H1 (cell line): Measurements from ENCODE around the gene DIP2C. TPM values are rescaled to one million over a fixed set of nuclear protein-coding genes. Genes with fewer than 3 reads are reported as not detected.
A peak's percentile ranks its signal among the peaks of the same experiment; 100 is the strongest.

Source experiments
- CTCF ChIA-PET: fragments of 300-600 bp; sonication (Branson Sonifier 250); formaldehyde crosslinking; loops from one replicate; lab custom pipeline; 2021; ENCODE audit not compliant: partially characterized antibody; lab: Charles Lee
- POLR2A ChIA-PET: fragments of 300-600 bp; sonication (Branson Sonifier 250); formaldehyde crosslinking; loops from one replicate; lab custom pipeline; 2021; ENCODE audit warnings: inconsistent platforms; ENCODE audit not compliant: partially characterized antibody; lab: Charles Lee
- DNase-seq, 2 experiments: peaks; one replicate each; pipeline versions ENCODE4 v3.0.0 to v3.0.0-alpha.2; 2010 to 2022; ENCODE audit warnings: low spot score in 2 of 2, low read depth in 1 of 2, mixed read lengths in 1 of 2
- FAIRE-seq: peaks from 2 replicates; lab custom pipeline; 2011; peaks lifted over from hg19 to GRCh38; lab: Jason Lieb, UNC
- H2AFZ ChIP-seq: 2 replicates; pipeline ENCODE4 v1.8.1; 2012; ENCODE audit warnings: low read length, inconsistent platforms
- H2AK5ac ChIP-seq: 2 replicates; pipeline ENCODE4 v1.6.1; 2013; ENCODE audit warnings: low read depth, low read length
- H2BK120ac ChIP-seq: replicated peaks from 2 replicates; pipeline ENCODE3; 2013; ENCODE audit warnings: low read depth, low read length, inconsistent platforms
- H2BK12ac ChIP-seq: 2 replicates; pipeline ENCODE4 v1.6.1; 2013; ENCODE audit warnings: low read depth, low read length
- H2BK15ac ChIP-seq: 2 replicates; pipeline ENCODE4 v1.6.1; 2013; ENCODE audit warnings: low read length
- H2BK20ac ChIP-seq: 2 replicates; pipeline ENCODE4 v1.6.1; 2013; ENCODE audit warnings: low read length
- H2BK5ac ChIP-seq: 2 replicates; pipeline ENCODE4 v1.6.1; 2013; ENCODE audit warnings: low read depth, low read length
- H3K14ac ChIP-seq: 2 replicates; pipeline ENCODE4 v1.6.1; 2013; ENCODE audit warnings: inconsistent platforms; ENCODE audit not compliant: insufficient read length
- H3K18ac ChIP-seq: 2 replicates; pipeline ENCODE4 v1.6.1; 2013; ENCODE audit warnings: low read length; ENCODE audit errors: extremely low read depth
- H3K23ac ChIP-seq: 2 replicates; pipeline ENCODE4 v1.6.1; 2013; ENCODE audit warnings: inconsistent platforms; ENCODE audit not compliant: insufficient read length
- H3K23me2 ChIP-seq: 2 replicates; pipeline ENCODE4 v1.6.1; 2013; ENCODE audit warnings: low read depth, low read length
- H3K27ac ChIP-seq: 2 replicates; pipeline ENCODE4 v1.6.1; 2011; ENCODE audit warnings: low read depth, low read length, inconsistent platforms
- H3K27me3 ChIP-seq, 4 experiments: replicated peaks in 1 of 4; 1 replicate in 1 of 4; 2 replicates in 3 of 4; pipeline versions ENCODE4 v1.6.1 to v1.8.1; 2011 to 2013; ENCODE audit warnings: low read length in 3 of 4, mild to moderate bottlenecking in 3 of 4, inconsistent platforms in 2 of 4, mixed read lengths in 2 of 4, moderate library complexity in 1 of 4; ENCODE audit not compliant: control insufficient read depth in 3 of 4, insufficient read depth in 3 of 4; ENCODE audit errors: extremely low read depth in 1 of 4
- H3K36me3 ChIP-seq, 4 experiments: 2 replicates each; pipeline versions ENCODE4 v1.6.1 to v1.8.1; 2011 to 2013; ENCODE audit warnings: mild to moderate bottlenecking in 4 of 4, low read length in 3 of 4, moderate library complexity in 2 of 4, control low read depth in 1 of 4, inconsistent platforms in 1 of 4; ENCODE audit not compliant: insufficient read depth in 4 of 4, control insufficient read depth in 2 of 4
- H3K4ac ChIP-seq: replicated peaks from 2 replicates; pipeline ENCODE3; 2013; ENCODE audit warnings: low read length, low read depth, mixed read lengths, inconsistent platforms; ENCODE audit not compliant: insufficient read length
- H3K4me1 ChIP-seq, 4 experiments: replicated peaks in 1 of 4; 1 replicate in 1 of 4; 2 replicates in 3 of 4; pipeline versions ENCODE4 v1.6.1 to v1.8.1; 2011 to 2013; ENCODE audit warnings: low read length in 3 of 4, inconsistent platforms in 2 of 4, mixed read lengths in 1 of 4; ENCODE audit not compliant: insufficient read depth in 4 of 4, control insufficient read depth in 3 of 4
- H3K4me2 ChIP-seq, 2 experiments: 2 replicates each; pipeline versions ENCODE4 v1.6.1 to v1.8.1; 2011 to 2013; ENCODE audit warnings: low read depth in 2 of 2, low read length in 2 of 2, control low read depth in 1 of 2, inconsistent platforms in 1 of 2, mild to moderate bottlenecking in 1 of 2; ENCODE audit not compliant: insufficient read depth in 1 of 2
- H3K4me3 ChIP-seq, 4 experiments: fragments of 200-600, 300-600 bp in 1 of 4; sonication (generic), shearing (Covaris generic), sonication (Bioruptor Twin) in 1 of 4; 2 replicates each; pipeline versions ENCODE4 v1.5.1 to v1.8.1; 2011 to 2016; ENCODE audit warnings: low read length in 4 of 4, low read depth in 3 of 4, control low read depth in 2 of 4, inconsistent platforms in 2 of 4, mild to moderate bottlenecking in 2 of 4, mixed read lengths in 1 of 4, moderate library complexity in 1 of 4; ENCODE audit not compliant: insufficient read depth in 2 of 4; ENCODE audit errors: extremely low read depth in 1 of 4
- H3K56ac ChIP-seq: replicated peaks from 2 replicates; pipeline ENCODE3; 2013; ENCODE audit warnings: low read depth, mild to moderate bottlenecking, mixed read lengths, low read length, inconsistent platforms; ENCODE audit not compliant: insufficient read length
- H3K79me1 ChIP-seq: 2 replicates; pipeline ENCODE4 v1.6.1; 2013; ENCODE audit warnings: low read depth, low read length, control low read depth
- H3K79me2 ChIP-seq, 2 experiments: 2 replicates each; pipeline versions ENCODE4 v1.6.1 to v1.8.1; 2012 to 2013; ENCODE audit warnings: low read length in 2 of 2, mild to moderate bottlenecking in 2 of 2, inconsistent platforms in 1 of 2; ENCODE audit not compliant: insufficient read depth in 2 of 2, control insufficient read depth in 1 of 2
- H3K9ac ChIP-seq, 4 experiments: replicated peaks in 1 of 4; 1 replicate in 1 of 4; 2 replicates in 3 of 4; pipeline versions ENCODE4 v1.6.1 to v1.8.1; 2011 to 2013; ENCODE audit warnings: low read depth in 3 of 4, low read length in 3 of 4, control low read depth in 2 of 4, mild to moderate bottlenecking in 2 of 4, moderate library complexity in 2 of 4, inconsistent platforms in 1 of 4; ENCODE audit errors: extremely low read depth in 1 of 4
- H3K9me3 ChIP-seq, 2 experiments: 2 replicates each; pipeline versions ENCODE4 v1.6.1 to v1.8.1; 2012 to 2013; ENCODE audit warnings: mild to moderate bottlenecking in 2 of 2, moderate library complexity in 2 of 2, control low read depth in 1 of 2, inconsistent platforms in 1 of 2, low read depth in 1 of 2, low read length in 1 of 2, mixed read lengths in 1 of 2; ENCODE audit not compliant: insufficient read depth in 2 of 2
- H4K20me1 ChIP-seq, 2 experiments: replicated peaks in 1 of 2; 2 replicates each; pipeline versions ENCODE3 to v1.8.1; 2011 to 2013; ENCODE audit warnings: inconsistent platforms in 2 of 2, low read length in 2 of 2, mild to moderate bottlenecking in 1 of 2; ENCODE audit not compliant: insufficient read depth in 2 of 2, control insufficient read depth in 1 of 2
- H4K5ac ChIP-seq: 2 replicates; pipeline ENCODE4 v1.6.1; 2013; ENCODE audit warnings: low read length, low read depth, mixed read lengths, inconsistent platforms; ENCODE audit not compliant: insufficient read length
- H4K8ac ChIP-seq: 2 replicates; pipeline ENCODE4 v1.8.0; 2013; ENCODE audit warnings: mild to moderate bottlenecking, moderate library complexity, low read length, inconsistent platforms; ENCODE audit not compliant: insufficient read depth; ENCODE audit errors: extremely low read depth
- H4K91ac ChIP-seq: replicated peaks from 2 replicates; pipeline ENCODE3; 2013; ENCODE audit warnings: low read length, mixed read lengths, inconsistent platforms; ENCODE audit not compliant: insufficient read length
- CBX5 ChIP-seq: fragments of 300-800, 300-1000 bp; sonication (generic); IDR thresholded peaks from 2 replicates; pipeline ENCODE4 v1.7.1; 2016; ENCODE audit warnings: antibody characterized with exemption, low read length, low read depth
- SAP30 ChIP-seq: fragments of 300-600 bp; sonication (generic); IDR thresholded peaks from 2 replicates; pipeline ENCODE4 v1.7.1; 2012; ENCODE audit warnings: low read length, moderate library complexity, mild to moderate bottlenecking, inconsistent platforms; ENCODE audit not compliant: insufficient read depth, insufficient replicate concordance
- ZNF274 ChIP-seq: IDR thresholded peaks from 2 replicates; pipeline ENCODE4 v1.7.0; 2012; ENCODE audit warnings: low read length, borderline replicate concordance; ENCODE audit errors: extremely low read depth
- WGBS, 2 experiments: shearing (Covaris generic) in 1 of 2; methylation state at CpG; one replicate each; pipeline versions ENCODE4 v1.1.6 to v1.1.7; 2013 to 2015; ENCODE audit warnings: low lambda C conversion rate in 2 of 2, mixed read lengths in 2 of 2, inconsistent platforms in 1 of 2, low coverage in 1 of 2, missing lambda C conversion rate in 1 of 2; ENCODE audit not compliant: insufficient replicate concordance in 2 of 2, insufficient coverage in 1 of 2, insufficient read length in 1 of 2; ENCODE audit errors: extremely low coverage in 1 of 2, missing lambda C conversion rate in 1 of 2; 5-methylcytosine and 5-hydroxymethylcytosine counted together
- polyA plus RNA-seq, 7 experiments: library from polyadenylated mRNA; depleted of rRNA in 3 of 7; stranded (reverse) in 5 of 7; unstranded in 2 of 7; fragments of >200 nt in 5 of 7; fragments of 200-250 nt in 2 of 7; gene quantifications; 1 replicate in 5 of 7; 2 replicates in 1 of 7; 4 replicates in 1 of 7; pipeline versions ENCODE4 v1.2.1 to v1.2.3, GENCODE V29; 2011 to 2013; ENCODE audit warnings: missing spikeins in 2 of 7, mixed read lengths in 2 of 7
- total RNA-seq: library from RNA; stranded (reverse); fragmentation: NEBNext Ultra II Directional; extraction: Animal tissue kit (Norgen Biotek cat#: 25700); gene quantifications from 2 replicates; pipeline ENCODE4 v1.2.1, GENCODE V29; 2021

DIP2C gene
- total and polyA plus RNA-seq, 2 of the 8 experiments (the other 6 are each of a cell fraction or from before 2014, with no cell fraction given): 3.8 to 9.3 TPM

DNA sequence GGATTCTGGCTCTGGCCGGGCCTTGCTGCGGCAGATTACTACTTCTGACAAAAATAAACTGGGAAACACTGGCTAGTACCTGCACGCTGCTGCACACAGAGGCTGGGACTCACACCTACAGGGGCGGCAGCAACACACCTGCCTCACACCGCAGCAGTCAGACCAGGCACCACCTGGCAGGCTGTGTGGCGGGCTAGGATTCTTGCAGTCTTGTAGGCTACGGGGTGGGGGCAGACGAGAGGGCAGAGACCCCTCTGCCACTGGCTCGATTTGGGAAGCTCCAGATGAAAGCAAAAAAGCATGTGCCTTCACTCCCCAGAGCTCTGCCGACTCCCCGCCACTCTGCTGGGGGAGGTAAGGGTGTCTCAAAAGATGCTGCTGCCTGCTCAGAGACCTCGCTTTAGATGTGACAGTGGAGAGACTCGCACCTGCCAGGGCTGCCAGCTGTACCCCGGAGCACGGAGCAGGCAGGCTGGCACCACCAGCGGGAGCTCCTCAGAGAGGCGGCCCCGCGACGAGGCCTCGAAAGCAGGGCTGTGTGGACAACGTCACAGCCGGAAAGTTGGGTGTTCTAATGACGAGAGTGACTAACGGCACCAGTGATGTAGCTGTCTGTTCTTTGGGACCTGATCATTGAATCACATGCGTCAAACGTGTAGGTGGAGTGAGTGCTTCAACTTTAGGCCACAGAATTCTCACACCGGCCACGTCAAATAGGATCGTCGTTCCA is 303.7 kb downstream of the DIP2C start:
- H3K4me1 ChIP-seq: no peaks in the 10 kb centered on the region
- no peaks in the 10 kb centered on the region for H3K79me1 ChIP-seq
- TF ChIP-seq ZNF274 (no peak), SAP30 (no peak), CBX5 (no peak)
- TF ChIP-seq, all 59 proteins: peak for 0
- 82% methylated on average over 31 of the region's 31 CpGs; no CpG with 5 or more reads in 1 of the 2 experiments for WGBS, 2 experiments
- Histone ChIP-seq H3K18ac (no peak overlapping the region), H2BK12ac (no peak overlapping the region), H3K23ac (no peak overlapping the region), H4K91ac (no peak overlapping the region), H3K4me2 (no peak overlapping the region), H3K4ac (no peak overlapping the region), H2BK5ac (no peak overlapping the region), H3K4me3 (no peak overlapping the region), H3K27ac (no peak overlapping the region), H3K36me3 (no peaks in the 10 kb centered on the region), H3K27me3 (no peaks in the 10 kb centered on the region), H3K14ac (no peak overlapping the region), H4K5ac (no peak overlapping the region), H2BK15ac (no peak overlapping the region), H3K23me2 (no peaks in the 10 kb centered on the region), H2AFZ (no peak overlapping the region), H2BK20ac (no peak overlapping the region), H2AK5ac (no peak overlapping the region), H3K9me3 (no peaks in the 10 kb centered on the region), H3K56ac (no peak overlapping the region), H3K9ac (peak overlapping the region in 1 of 4 experiments; percentile 17; a peak in 1 of 7 replicates), H4K8ac (peak overlapping the region; percentile 74), H2BK120ac (no peak overlapping the region), H4K20me1 (peaks cover under 1 to 2% of the 10 kb centered on the region in 2 experiments), H3K79me2 (no peaks in the 10 kb centered on the region)
- no peak for FAIRE-seq
- ChIA-PET CTCF (interaction anchor here (1.2 to 1.8 kb wide), 2 partner anchors 13 to 235 kb away, joined by 3 to 6 read pairs; no protein-coding TSS in a partner anchor), POLR2A (no interaction called here)
- no peak for DNase-seq
